HepG2 (cell line): Measurements from ENCODE around the gene TLR9. TPM values are rescaled to one million over a fixed set of nuclear protein-coding genes. Genes with fewer than 3 reads are reported as not detected.

Experiments
- IRF2 ChIP-seq: IDR thresholded peaks from 2 replicates; pipeline ENCODE4 v1.6.1; 2018; ENCODE audit warnings: missing genetic modification reagents, missing compliant biosample characterization
- LRRFIP1 ChIP-seq: sonication (generic); formaldehyde crosslinking; conservative IDR thresholded peaks from 2 replicates; pipeline ENCODE4 v1.4.0; 2020; ENCODE audit warnings: missing genetic modification reagents
- MLX ChIP-seq: IDR thresholded peaks from 2 replicates; pipeline ENCODE4 v1.6.1; 2016
- NR3C1 ChIP-seq: sonication (generic); formaldehyde crosslinking; IDR thresholded peaks from 2 replicates; pipeline ENCODE4 v1.4.0; 2020; ENCODE audit warnings: missing genetic modification reagents
- PAXIP1 ChIP-seq: sonication (generic); formaldehyde crosslinking; conservative IDR thresholded peaks from 2 replicates; pipeline ENCODE4 v1.4.0; 2020; ENCODE audit warnings: mild to moderate bottlenecking, missing genetic modification reagents, moderate library complexity
- TGIF2 ChIP-seq: IDR thresholded peaks from 2 replicates; pipeline ENCODE4 v1.6.1; 2016; ENCODE audit warnings: control low read depth, missing compliant biosample characterization
- ZBTB43 ChIP-seq: sonication (generic); formaldehyde crosslinking; conservative IDR thresholded peaks from 2 replicates; pipeline ENCODE4 v1.4.0; 2020; ENCODE audit warnings: missing genetic modification reagents
- ZNF276 ChIP-seq: sonication (generic); formaldehyde crosslinking; IDR thresholded peaks from 2 replicates; pipeline ENCODE4 v1.4.0; 2020; ENCODE audit warnings: mild to moderate bottlenecking, low read depth, missing genetic modification reagents
- ZNF513 ChIP-seq: sonication (generic); formaldehyde crosslinking; conservative IDR thresholded peaks from 2 replicates; pipeline ENCODE4 v1.5.0; 2020; ENCODE audit warnings: missing genetic modification reagents
- ZNF609 ChIP-seq: sonication (generic); formaldehyde crosslinking; IDR thresholded peaks from 2 replicates; pipeline ENCODE4 v1.4.0; 2020; ENCODE audit warnings: mild to moderate bottlenecking, missing genetic modification reagents, borderline replicate concordance
- ZZZ3 ChIP-seq: sonication (generic); formaldehyde crosslinking; IDR thresholded peaks from 2 replicates; pipeline ENCODE4 v1.4.0; 2020; ENCODE audit warnings: missing genetic modification reagents, mild to moderate bottlenecking, borderline replicate concordance
- polyA plus RNA-seq, 8 experiments: library from polyadenylated mRNA; depleted of rRNA in 3 of 8; stranded (reverse) in 7 of 8; unstranded in 1 of 8; fragments of >200 nt; fragmentation: Illumina TruSeq in 4 of 8; extraction: Trizol in 4 of 8; gene quantifications; 2 replicates each; pipeline versions ENCODE4 v1.2.1 to v1.2.3, GENCODE V29; 2011 to 2016; ENCODE audit warnings: low read depth in 4 of 8, missing spikeins in 1 of 8, mixed read lengths in 1 of 8; ENCODE audit not compliant: insufficient read depth in 1 of 8
- total RNA-seq, 5 experiments: library from RNA; depleted of rRNA; stranded (reverse); fragments of >200 nt; fragmentation: Illumina TruSeq; extraction: Trizol; gene quantifications; 2 replicates each; pipeline ENCODE4 v1.2.3, GENCODE V29; 2016; ENCODE audit warnings: low read depth in 1 of 5

TLR9 gene
- total and polyA plus RNA-seq, 2 of the 13 experiments (the other 11 are each of a cell fraction or from before 2014, with no cell fraction given) = not detected

GRCh38 chr3:52231502-52232278 lies 6.2 kb upstream of the TLR9 start (continued):
- TF ChIP-seq ZNF609 (CRISPR knock-in tag) = no peak
- no peak for TF ChIP-seq IRF2 (CRISPR knock-in tag)
- no peak for TF ChIP-seq NR3C1 (CRISPR knock-in tag)
- no peak for TF ChIP-seq ZNF276
- no peak for TF ChIP-seq LRRFIP1 (CRISPR knock-in tag)
- TF ChIP-seq PAXIP1 (CRISPR knock-in tag) = no peak
- TF ChIP-seq ZNF513 = no peak
- TF ChIP-seq MLX (CRISPR knock-in tag) = no peak
- no peak for TF ChIP-seq ZZZ3
- TF ChIP-seq TGIF2 (CRISPR knock-in tag) = no peak
- no peak for TF ChIP-seq ZBTB43 (CRISPR knock-in tag)
